DMS 273 treated with DMSO at 0.1 percent for 48 hours (cell line): ENCODE measurements around the gene EIF6.
"Not testable (repeated sequence)": the region's sequence is repeated elsewhere in the genome, so short reads cannot be mapped to it uniquely, and the experiment has no call there.

Experiments used
- DNase-seq: peaks from one replicate; lab custom pipeline; 2025; lab: John Stamatoyannopoulos, UW

Gene EIF6

GRCh38 chr20:35277531-35278395 lies 6.8 kb downstream of the EIF6 start, which contains the start of gene MMP24OS:
TSS of gene MMP24OS (minus strand) at chr20:35278122. CDS start at chr20:35277929, 193 bp downstream.
- DNase-seq, result peak; percentile 24

- no peak for DNase-seq
Observed at GRCh38 chr20:35277127-35277526, 7.4 kb downstream of the EIF6 start.

GRCh38 chr20:35276408-35276807 lies 8.2 kb downstream of the EIF6 start:
- no peak for DNase-seq

GRCh38 chr20:35275741-35276251 lies 8.8 kb downstream of the EIF6 start:
- no peak for DNase-seq

GRCh38 chr20:35274172-35275092 lies 10.1 kb downstream of the EIF6 start:
- DNase-seq, result no peak

GRCh38 chr20:35273449-35274171 lies 11.0 kb downstream of the EIF6 start:
- DNase-seq, result peak; percentile 92

- no peak for DNase-seq
Observed at GRCh38 chr20:35271904-35272303, 12.7 kb downstream of the EIF6 start.

- DNase-seq, result no peak
Observed at GRCh38 chr20:35271073-35271882, 13.3 kb downstream of the EIF6 start.

- no peak for DNase-seq
Observed at GRCh38 chr20:35270021-35270902, 14.3 kb downstream of the EIF6 start.

- no peak for DNase-seq
Observed at GRCh38 chr20:35269055-35269781, 15.4 kb downstream of the EIF6 start.

- DNase-seq, result no peak
Observed at GRCh38 chr20:35267092-35267491, 17.5 kb downstream of the EIF6 start.

- no peak for DNase-seq
Observed at GRCh38 chr20:35264755-35265154, 19.8 kb downstream of the EIF6 start.

- DNase-seq, result no peak
Observed at GRCh38 chr20:35263532-35264341, 20.8 kb downstream of the EIF6 start.

GRCh38 chr20:35262731-35263531 lies 21.6 kb downstream of the EIF6 start:
- not testable (repeated sequence) for DNase-seq

- not testable (repeated sequence) for DNase-seq
Observed at GRCh38 chr20:35262321-35262720, 22.3 kb downstream of the EIF6 start.

GRCh38 chr20:35260426-35260825 lies 24.1 kb downstream of the EIF6 start:
- DNase-seq, result no peak

GRCh38 chr20:35257175-35257909 lies 27.2 kb downstream of the EIF6 start:
- DNase-seq, result peak; percentile 48
